T-helper 2 cell treated with Interferon-gamma antibody and Interleukin-4, amounts not matched to agents 5 μg/mL and 100 μg/mL, for 36 hours (primary cell): Measurements from ENCODE around the gene CIP2A.

ENCODE experiments used
- DNase-seq: peaks from one replicate; pipeline ENCODE4 v3.0.0; 2021; ENCODE audit warnings: low spot score
- H3K27ac Mint-ChIP-seq: one replicate; pipeline ENCODE4 v1.8.0; 2021; ENCODE audit warnings: mild to moderate bottlenecking, mixed read lengths
- H3K27me3 Mint-ChIP-seq: one replicate; pipeline ENCODE4 v1.8.0; 2021; ENCODE audit warnings: low read depth, mixed read lengths
- H3K36me3 Mint-ChIP-seq: one replicate; pipeline ENCODE4 v1.8.0; 2021; ENCODE audit warnings: low read depth, mixed read lengths
- H3K4me1 Mint-ChIP-seq: one replicate; pipeline ENCODE4 v1.8.0; 2021; ENCODE audit warnings: low read depth, mixed read lengths
- H3K4me3 Mint-ChIP-seq: one replicate; pipeline ENCODE4 v1.8.0; 2022; ENCODE audit warnings: mild to moderate bottlenecking, moderate library complexity, mixed read lengths
- H3K9me3 Mint-ChIP-seq: one replicate; pipeline ENCODE4 v1.8.0; 2021; ENCODE audit warnings: mixed read lengths

The CIP2A gene

GRCh38 chr3:108595321-108595720 is 6.1 kb upstream of the CIP2A start:
- Mint-ChIP-seq H3K4me1 (peaks cover 53% of the 10 kb centered on the region), H3K4me3 (no peak overlapping the region), H3K36me3 (peaks cover 1% of the 10 kb centered on the region), H3K27ac (no peak overlapping the region), H3K9me3 (no peaks in the 10 kb centered on the region), H3K27me3 (no peaks in the 10 kb centered on the region)
- DNase-seq, result no peak

- Mint-ChIP-seq H3K36me3 (peaks cover 8% of the 10 kb centered on the region), H3K27me3 (no peaks in the 10 kb centered on the region), H3K27ac (peak overlapping the region; percentile 98), H3K4me3 (peak overlapping the region; percentile 100), H3K4me1 (peaks cover 42% of the 10 kb centered on the region), H3K9me3 (no peaks in the 10 kb centered on the region)
- DNase-seq, result no peak
Observed at GRCh38 chr3:108590460-108590859, 1.2 kb upstream of the CIP2A start.

GRCh38 chr3:108589998-108590323 is 723 bp upstream of the CIP2A start:
- Mint-ChIP-seq H3K4me1 (peaks cover 46% of the 10 kb centered on the region), H3K9me3 (no peaks in the 10 kb centered on the region), H3K27ac (peak overlapping the region; percentile 98), H3K27me3 (no peaks in the 10 kb centered on the region), H3K36me3 (peaks cover 12% of the 10 kb centered on the region), H3K4me3 (peak overlapping the region; percentile 100)
- DNase-seq, result no peak

GRCh38 chr3:108588601-108589000 is 637 bp downstream of the CIP2A start:
- Mint-ChIP-seq H3K27me3 (no peaks in the 10 kb centered on the region), H3K9me3 (no peaks in the 10 kb centered on the region), H3K4me3 (peak overlapping the region; percentile 100), H3K36me3 (peaks cover 19% of the 10 kb centered on the region), H3K27ac (peak overlapping the region; percentile 98), H3K4me1 (peaks cover 50% of the 10 kb centered on the region)
- no peak for DNase-seq

- peaks cover 16% of the 10 kb centered on the region for H3K4me1 Mint-ChIP-seq
- H3K4me3 Mint-ChIP-seq, result no peak overlapping the region
- no peaks in the 10 kb centered on the region for H3K27me3 Mint-ChIP-seq
- H3K27ac Mint-ChIP-seq, result no peak overlapping the region
- peaks cover 68% of the 10 kb centered on the region for H3K36me3 Mint-ChIP-seq
- DNase-seq, result no peak
- H3K9me3 Mint-ChIP-seq, result no peaks in the 10 kb centered on the region
Observed at GRCh38 chr3:108578064-108578463, 11.2 kb downstream of the CIP2A start.

- Mint-ChIP-seq H3K4me1 (peaks cover 17% of the 10 kb centered on the region), H3K9me3 (no peaks in the 10 kb centered on the region), H3K27ac (no peak overlapping the region), H3K27me3 (no peaks in the 10 kb centered on the region), H3K4me3 (no peak overlapping the region), H3K36me3 (peaks cover 50% of the 10 kb centered on the region)
- DNase-seq, result no peak
Observed at GRCh38 chr3:108569336-108569735, 19.9 kb downstream of the CIP2A start.

- Mint-ChIP-seq H3K4me1 (peaks cover 20% of the 10 kb centered on the region), H3K36me3 (peaks cover 37% of the 10 kb centered on the region), H3K4me3 (no peak overlapping the region), H3K9me3 (no peaks in the 10 kb centered on the region), H3K27me3 (no peaks in the 10 kb centered on the region), H3K27ac (peak overlapping the region; percentile 11)
- DNase-seq, result no peak
Observed at GRCh38 chr3:108566599-108566998, 22.6 kb downstream of the CIP2A start.

GRCh38 chr3:108565506-108565905 is 23.7 kb downstream of the CIP2A start:
- no peaks in the 10 kb centered on the region for H3K9me3 Mint-ChIP-seq

GRCh38 chr3:108564564-108564963 is 24.7 kb downstream of the CIP2A start:
- no peak overlapping the region for H3K4me3 Mint-ChIP-seq
- no peaks in the 10 kb centered on the region for H3K27me3 Mint-ChIP-seq
- no peaks in the 10 kb centered on the region for H3K9me3 Mint-ChIP-seq
- peak overlapping the region; percentile 27 for H3K27ac Mint-ChIP-seq
- peaks cover 20% of the 10 kb centered on the region for H3K4me1 Mint-ChIP-seq
- H3K36me3 Mint-ChIP-seq, result peaks cover 44% of the 10 kb centered on the region
- DNase-seq, result no peak

More at GRCh38 chr3:108565506-108565905, 23.7 kb downstream of the CIP2A start:
- Mint-ChIP-seq H3K36me3 (peaks cover 45% of the 10 kb centered on the region), H3K27ac (no peak overlapping the region), H3K4me3 (no peak overlapping the region), H3K4me1 (peaks cover 20% of the 10 kb centered on the region), H3K27me3 (no peaks in the 10 kb centered on the region)
- no peak for DNase-seq

- H3K27ac Mint-ChIP-seq, result no peak overlapping the region
- H3K36me3 Mint-ChIP-seq, result peaks cover 46% of the 10 kb centered on the region
Observed at GRCh38 chr3:108562565-108562964, 26.7 kb downstream of the CIP2A start.

GRCh38 chr3:108555966-108556581 is 33.2 kb downstream of the CIP2A start:
- Mint-ChIP-seq H3K36me3 (peaks cover 55% of the 10 kb centered on the region), H3K4me1 (peaks cover 14% of the 10 kb centered on the region), H3K27ac (no peak overlapping the region), H3K4me3 (no peak overlapping the region), H3K9me3 (no peaks in the 10 kb centered on the region), H3K27me3 (no peaks in the 10 kb centered on the region)
- DNase-seq, result no peak

More at GRCh38 chr3:108562565-108562964, 26.7 kb downstream of the CIP2A start:
- Mint-ChIP-seq H3K27me3 (no peaks in the 10 kb centered on the region), H3K4me1 (peaks cover 19% of the 10 kb centered on the region), H3K4me3 (no peak overlapping the region), H3K9me3 (no peaks in the 10 kb centered on the region)
- DNase-seq, result no peak

- H3K36me3 Mint-ChIP-seq, result peaks cover 51% of the 10 kb centered on the region
- DNase-seq, result no peak
- H3K4me3 Mint-ChIP-seq, result no peak overlapping the region
Observed at GRCh38 chr3:108554913-108555571, 34.2 kb downstream of the CIP2A start.

GRCh38 chr3:108554229-108554628 is 35.0 kb downstream of the CIP2A start:
- no peak for DNase-seq
- Mint-ChIP-seq H3K4me1 (peaks cover 14% of the 10 kb centered on the region), H3K9me3 (no peaks in the 10 kb centered on the region), H3K4me3 (no peak overlapping the region), H3K27me3 (no peaks in the 10 kb centered on the region), H3K36me3 (peaks cover 49% of the 10 kb centered on the region), H3K27ac (no peak overlapping the region)

More at GRCh38 chr3:108554913-108555571, 34.2 kb downstream of the CIP2A start:
- Mint-ChIP-seq H3K9me3 (no peaks in the 10 kb centered on the region), H3K27ac (no peak overlapping the region), H3K27me3 (no peaks in the 10 kb centered on the region), H3K4me1 (peaks cover 14% of the 10 kb centered on the region)

GRCh38 chr3:108552267-108553159 is 36.7 kb downstream of the CIP2A start:
- H3K27me3 Mint-ChIP-seq, result no peaks in the 10 kb centered on the region
- H3K4me3 Mint-ChIP-seq, result no peak overlapping the region
- no peaks in the 10 kb centered on the region for H3K9me3 Mint-ChIP-seq
- peak overlapping the region; percentile 4 for H3K27ac Mint-ChIP-seq
- H3K4me1 Mint-ChIP-seq, result peaks cover 15% of the 10 kb centered on the region
- DNase-seq, result no peak
- peaks cover 45% of the 10 kb centered on the region for H3K36me3 Mint-ChIP-seq
